Measurements from ENCODE around the gene KPTN. TPM values are rescaled to one million over a fixed set of nuclear protein-coding genes. Genes with fewer than 3 reads are reported as not detected.

The KPTN gene
- total RNA-seq, 1 experiment from 2014 or later = 19.7 TPM

GRCh38 chr19:47427241-47428176 is 56.5 kb downstream of the KPTN start:
- peaks cover 6% of the 10 kb centered on the region for H3K27me3 ChIP-seq (replicated peaks; ENCODE audit: control insufficient read depth, insufficient read depth, low read length)
- TF ChIP-seq, protein P1, sequence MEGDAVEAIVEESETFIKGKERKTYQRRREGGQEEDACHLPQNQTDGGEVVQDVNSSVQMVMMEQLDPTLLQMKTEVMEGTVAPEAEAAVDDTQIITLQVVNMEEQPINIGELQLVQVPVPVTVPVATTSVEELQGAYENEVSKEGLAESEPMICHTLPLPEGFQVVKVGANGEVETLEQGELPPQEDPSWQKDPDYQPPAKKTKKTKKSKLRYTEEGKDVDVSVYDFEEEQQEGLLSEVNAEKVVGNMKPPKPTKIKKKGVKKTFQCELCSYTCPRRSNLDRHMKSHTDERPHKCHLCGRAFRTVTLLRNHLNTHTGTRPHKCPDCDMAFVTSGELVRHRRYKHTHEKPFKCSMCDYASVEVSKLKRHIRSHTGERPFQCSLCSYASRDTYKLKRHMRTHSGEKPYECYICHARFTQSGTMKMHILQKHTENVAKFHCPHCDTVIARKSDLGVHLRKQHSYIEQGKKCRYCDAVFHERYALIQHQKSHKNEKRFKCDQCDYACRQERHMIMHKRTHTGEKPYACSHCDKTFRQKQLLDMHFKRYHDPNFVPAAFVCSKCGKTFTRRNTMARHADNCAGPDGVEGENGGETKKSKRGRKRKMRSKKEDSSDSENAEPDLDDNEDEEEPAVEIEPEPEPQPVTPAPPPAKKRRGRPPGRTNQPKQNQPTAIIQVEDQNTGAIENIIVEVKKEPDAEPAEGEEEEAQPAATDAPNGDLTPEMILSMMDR (IDR thresholded peaks at IDR 0.05; ENCODE audit: insufficient read depth in 1 of 2, low read depth in 1 of 2, low read length in 1 of 2, severe bottlenecking in 1 of 2, unreplicated experiment in 1 of 2) = peak; percentile 92 to 94
- H3K9me3 Mint-ChIP-seq (ENCODE audit: unreplicated experiment) = no peaks in the 10 kb centered on the region
- intact Hi-C loops (cut with micrococcal nuclease; ENCODE audit: unreplicated experiment) = loop anchor here (1.0 to 10.0 kb wide), 4 partner anchors 37 to 145 kb away; partner anchors contain the start of gene DHX34
- H3K36me3 ChIP-seq (ENCODE audit: control insufficient read depth, insufficient read depth, low read length) = no peaks in the 10 kb centered on the region
- H3K36me3 Mint-ChIP-seq (ENCODE audit: insufficient read depth, unreplicated experiment) = no peaks in the 10 kb centered on the region
- BruUV-seq (replicated peaks) = no TSS peak
- no peaks in the 10 kb centered on the region for H3K9me3 ChIP-seq
- peaks cover 8% of the 10 kb centered on the region for H3K4me1 Mint-ChIP-seq (ENCODE audit: low read depth, unreplicated experiment)
- POLR2A ChIA-PET = interaction anchor here (0.6 to 0.8 kb wide), 3 partner anchors 79 to 539 kb away, joined by 4 to 7 read pairs (median 5); no protein-coding TSS in a partner anchor
- no peak overlapping the region for H3K4me3 Mint-ChIP-seq (ENCODE audit: unreplicated experiment)
- peaks cover 12% of the 10 kb centered on the region for H3K27me3 Mint-ChIP-seq (ENCODE audit: insufficient read depth, unreplicated experiment)
- peak; percentile 82 to 89 for DNase-seq
- no peak overlapping the region for H3K4me3 ChIP-seq (ENCODE audit: low read depth, low read length)
- CTCF ChIA-PET = interaction anchor here (0.6 to 2.0 kb wide), 22 partner anchors 9 to 1771 kb away, joined by 3 to 25 read pairs (median 5); partner anchors contain the start of genes DHX34, KPTN and NAPA
- peaks cover 13% of the 10 kb centered on the region for H3K4me1 ChIP-seq
- no peak overlapping the region for H3K27ac Mint-ChIP-seq (ENCODE audit: unreplicated experiment)

Other genes with a start within 250 kb of the KPTN start
- 43.1 and 44.3 TPM in 2 replicates for gene CCDC9, start 227.7 kb downstream of the KPTN start, total RNA-seq (2022)
- gene INAFM1, start 209.3 kb downstream of the KPTN start, total RNA-seq (2022) = 10.1 and 10.4 TPM in 2 replicates
- 0.48 and 1.3 TPM in 2 replicates for gene C5AR1, start 174.4 kb downstream of the KPTN start, total RNA-seq (2022)
- not detected in 2 replicates for gene C5AR2, start 152.0 kb downstream of the KPTN start, total RNA-seq (2022)
- 28.7 TPM in 2 replicates for gene DHX34, start 134.9 kb downstream of the KPTN start, total RNA-seq (2022)
- gene MEIS3, start 64.7 kb downstream of the KPTN start, total RNA-seq (2022) = 16.2 and 16.8 TPM in 2 replicates
- gene SLC8A2, start 12.3 kb downstream of the KPTN start, total RNA-seq (2022) = 1.2 and 1.3 TPM in 2 replicates
- 149 TPM in 2 replicates for gene NAPA, start 30.8 kb upstream of the KPTN start, total RNA-seq (2022)
- gene ZNF541, start 88.9 kb upstream of the KPTN start, total RNA-seq (2022) = not detected in 2 replicates
- gene BICRA, start 124.9 kb upstream of the KPTN start, total RNA-seq (2022) = 34.3 and 38.8 TPM in 2 replicates
- 13.3 and 14.6 TPM in 2 replicates for gene EHD2, start 229.2 kb upstream of the KPTN start, total RNA-seq (2022)